K562 (cell line): ENCODE measurements around the gene CDC26. TPM values are rescaled to one million over a fixed set of nuclear protein-coding genes. Genes with fewer than 3 reads are reported as not detected.
A peak's percentile ranks its signal among the peaks of the same experiment; 100 is the strongest.

ENCODE experiments used
- ATAC-seq: fragments of 200-7000 bp; cut with Tn5 transposase; 3 replicates; pipeline ENCODE4 v1.9.1; 2020; ENCODE audit warnings: moderate library complexity
- BruUV-seq: library from RNA; stranded (reverse); fragments of 400-500 nt; replicated peaks from 2 replicates; lab custom pipeline; 2021; lab: Mats Ljungman, UMichigan
- CTCF ChIA-PET: fragments of 300-600 bp; formaldehyde crosslinking; extraction: SDS; loops from one replicate; lab custom pipeline; 2021; ENCODE audit warnings: low intra/inter-chr PET ratio; lab: Yijun Ruan, JAX
- POLR2A ChIA-PET: fragments of 300-600, 350-650 bp; sonication (Branson Sonifier 250); formaldehyde crosslinking; extraction: SDS; loops from one replicate; lab custom pipeline; 2021; ENCODE audit warnings: antibody characterized with exemption, inconsistent platforms; lab: Yijun Ruan, JAX
- DNase-seq, 4 experiments: peaks; one replicate each; pipeline versions ENCODE4 v3.0.0 to v3.0.0-alpha.2; 2011 to 2018; ENCODE audit warnings: low spot score in 3 of 4, mixed read lengths in 3 of 4; ENCODE audit errors: extremely low read depth in 1 of 4
- FAIRE-seq: peaks from 2 replicates; lab custom pipeline; 2011; peaks lifted over from hg19 to GRCh38; lab: Jason Lieb, UNC
- H2AFZ ChIP-seq: 2 replicates; pipeline ENCODE4 v1.6.0; 2011; ENCODE audit warnings: low read depth, low read length, control low read depth, inconsistent platforms
- H3K27ac ChIP-seq: fragments of 200-600 bp; 3 replicates; pipeline ENCODE4 v1.8.0; 2011; ENCODE audit warnings: low read depth, mild to moderate bottlenecking, control low read depth, inconsistent platforms, low read length, moderate library complexity, mixed read lengths; ENCODE audit errors: extremely low read depth
- H3K27me3 ChIP-seq, 2 experiments: fragments of 300-600 bp in 1 of 2; 2 replicates in 1 of 2; 3 replicates in 1 of 2; pipeline versions ENCODE4 v1.6.0 to v1.8.0; 2011; ENCODE audit warnings: inconsistent platforms in 2 of 2, low read length in 2 of 2, mild to moderate bottlenecking in 1 of 2, mixed read lengths in 1 of 2, moderate library complexity in 1 of 2; ENCODE audit not compliant: control insufficient read depth in 2 of 2, insufficient read depth in 2 of 2
- H3K36me3 ChIP-seq: fragments of 300-600 bp; 3 replicates; pipeline ENCODE4 v1.8.0; 2011; ENCODE audit warnings: mild to moderate bottlenecking, low read length, inconsistent platforms; ENCODE audit not compliant: control insufficient read depth, insufficient read depth
- H3K4me1 ChIP-seq, 2 experiments: fragments of 200-600 bp in 1 of 2; replicated peaks in 1 of 2; 2 replicates in 1 of 2; 3 replicates in 1 of 2; pipeline versions ENCODE4 v1.5.1 to v1.8.0; 2011; ENCODE audit warnings: inconsistent platforms in 2 of 2, low read length in 2 of 2, mild to moderate bottlenecking in 1 of 2, mixed read lengths in 1 of 2, moderate library complexity in 1 of 2; ENCODE audit not compliant: control insufficient read depth in 2 of 2, insufficient read depth in 2 of 2
- H3K4me2 ChIP-seq: 2 replicates; pipeline ENCODE4 v1.6.1; 2011; ENCODE audit warnings: low read length, control low read depth, inconsistent platforms, mixed read lengths; ENCODE audit not compliant: insufficient read depth
- H3K4me3 ChIP-seq: fragments of 200-600 bp; sonication (generic), shearing (Covaris generic); 2 replicates; pipeline ENCODE4 v1.5.1; 2016; ENCODE audit warnings: control low read depth, inconsistent platforms
- H3K79me2 ChIP-seq: fragments of 200-600 bp; 3 replicates; pipeline ENCODE4 v1.8.0; 2011; ENCODE audit warnings: low read length, inconsistent platforms; ENCODE audit not compliant: control insufficient read depth, insufficient read depth
- H3K9ac ChIP-seq, 2 experiments: 2 replicates each; pipeline versions ENCODE4 v1.6.0 to v1.6.1; 2011; ENCODE audit warnings: low read depth in 2 of 2, low read length in 2 of 2, control low read depth in 1 of 2, inconsistent platforms in 1 of 2, mild to moderate bottlenecking in 1 of 2, mixed read lengths in 1 of 2; ENCODE audit not compliant: insufficient read depth in 1 of 2
- H3K9me1 ChIP-seq: one replicate; pipeline ENCODE4 v1.6.0; 2011; ENCODE audit warnings: inconsistent platforms, mild to moderate bottlenecking, low read length, moderate library complexity; ENCODE audit not compliant: control insufficient read depth, insufficient read depth
- H3K9me3 ChIP-seq: replicated peaks from 2 replicates; pipeline ENCODE4 v1.5.1; 2011; ENCODE audit warnings: low read depth, low read length, inconsistent platforms; ENCODE audit not compliant: control insufficient read depth, insufficient read depth
- H4K20me1 ChIP-seq: replicated peaks from 2 replicates; pipeline ENCODE4 v1.6.1; 2011; ENCODE audit warnings: low read length, inconsistent platforms, mixed read lengths; ENCODE audit not compliant: control insufficient read depth, insufficient read depth
- FOXA3 ChIP-seq, 2 experiments: fragments of 450-650 bp in 1 of 2; sonication (generic) in 1 of 2; formaldehyde crosslinking; IDR thresholded peaks in 1 of 2; conservative IDR thresholded peaks in 1 of 2; 2 replicates each; pipeline versions ENCODE4 v1.4.0 to v1.8.0; 2020 to 2022; ENCODE audit warnings: mild to moderate bottlenecking in 2 of 2, missing genetic modification reagents in 1 of 2
- PHB2 ChIP-seq: fragments of 450-650 bp; IDR thresholded peaks from 2 replicates; pipeline ENCODE4 v1.6.1; 2017; ENCODE audit warnings: low read depth
- TOE1 ChIP-seq, 2 experiments: fragments of 450-650 bp in 1 of 2; sonication (generic) in 1 of 2; formaldehyde crosslinking in 1 of 2; IDR thresholded peaks; 2 replicates each; pipeline versions ENCODE4 v1.7.1 to v1.8.0; 2016 to 2022; ENCODE audit warnings: borderline replicate concordance in 2 of 2, mild to moderate bottlenecking in 2 of 2, antibody characterized with exemption in 1 of 2, inconsistent platforms in 1 of 2, low read depth in 1 of 2, missing genetic modification reagents in 1 of 2, moderate library complexity in 1 of 2
- ZNF644 ChIP-seq: fragments of 200-800 bp; sonication (Bioruptor generic); IDR thresholded peaks from 2 replicates; pipeline ENCODE4 v1.6.1; 2016; ENCODE audit warnings: low read depth, missing genetic modification characterization, missing compliant biosample characterization
- WGBS: fragments of 100-300 bp; shearing (Covaris generic); methylation state at CpG from one replicate; pipeline ENCODE4 v1.1.6; 2016; ENCODE audit warnings: low coverage, mixed read lengths; ENCODE audit not compliant: insufficient coverage; ENCODE audit errors: missing lambda C conversion rate; 5-methylcytosine and 5-hydroxymethylcytosine counted together
- in situ Hi-C: fragments of 300-500 bp; cut with MboI; formaldehyde crosslinking; loops from 4 replicates; pipeline ENCODE4 v1.15.0; 2018; ENCODE audit warnings: inconsistent platforms, mixed read lengths
- intact Hi-C: fragments of 100-400 bp; cut with micrococcal nuclease; formaldehyde crosslinking; loops from 2 replicates; pipeline ENCODE4 v1.14.2; 2022
- polyA plus RNA-seq, 8 experiments: library from polyadenylated mRNA; depleted of rRNA in 4 of 8; stranded (reverse) in 5 of 8; unstranded in 3 of 8; fragments of >200 nt; fragmentation: Nextera tagmentation in 2 of 8; fragmentation: Illumina TruSeq in 1 of 8; extraction: Ambion mirVana in 2 of 8; extraction: Trizol in 1 of 8; gene quantifications; 2 replicates each; pipeline versions ENCODE4 v1.2.1 to v1.2.3, GENCODE V29; 2011 to 2014; ENCODE audit warnings: inconsistent platforms in 1 of 8, missing spikeins in 1 of 8
- total RNA-seq, 7 experiments: library from RNA; depleted of rRNA in 6 of 7; stranded (reverse); fragments of >200 nt in 6 of 7; fragmentation: Illumina TruSeq in 2 of 7; extraction: Trizol in 2 of 7; gene quantifications; 2 replicates each; pipeline versions ENCODE4 v1.2.1 to v1.2.3, GENCODE V29; 2011 to 2021; ENCODE audit warnings: low replicate concordance in 1 of 7
- TF ChIP-seq, protein P1 (sequence below): fragments of 250-450 bp; sonication (Bioruptor Pico); IDR thresholded peaks from 2 replicates; pipeline ENCODE4 v1.8.0; 2022; ENCODE audit warnings: moderate library complexity, mild to moderate bottlenecking, inconsistent platforms

CDC26 gene
- total and polyA plus RNA-seq, 9 of the 15 experiments (the other 6 are each of a cell fraction or from before 2014, with no cell fraction given) = 33.0 to 147 (median 60.0) TPM

- TF ChIP-seq, protein P1, sequence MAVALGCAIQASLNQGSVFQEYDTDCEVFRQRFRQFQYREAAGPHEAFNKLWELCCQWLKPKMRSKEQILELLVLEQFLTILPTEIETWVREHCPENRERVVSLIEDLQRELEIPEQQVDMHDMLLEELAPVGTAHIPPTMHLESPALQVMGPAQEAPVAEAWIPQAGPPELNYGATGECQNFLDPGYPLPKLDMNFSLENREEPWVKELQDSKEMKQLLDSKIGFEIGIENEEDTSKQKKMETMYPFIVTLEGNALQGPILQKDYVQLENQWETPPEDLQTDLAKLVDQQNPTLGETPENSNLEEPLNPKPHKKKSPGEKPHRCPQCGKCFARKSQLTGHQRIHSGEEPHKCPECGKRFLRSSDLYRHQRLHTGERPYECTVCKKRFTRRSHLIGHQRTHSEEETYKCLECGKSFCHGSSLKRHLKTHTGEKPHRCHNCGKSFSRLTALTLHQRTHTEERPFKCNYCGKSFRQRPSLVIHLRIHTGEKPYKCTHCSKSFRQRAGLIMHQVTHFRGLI (CRISPR knock-in tag) = no peak
- TF ChIP-seq ZNF644 (tag) (no peak), TOE1 (IDR thresholded peaks at IDR 0.05; ENCODE audit: borderline replicate concordance) (no peak), TOE1 (CRISPR knock-in tag; IDR thresholded peaks at IDR 0.05; ENCODE audit: borderline replicate concordance, low read depth) (no peak)
Observed at GRCh38 chr9:113261917-113262671, 13.3 kb downstream of the CDC26 start (continued).

GRCh38 chr9:113258282-113258681 lies 17.1 kb downstream of the CDC26 start:
- ATAC-seq (no peak), FAIRE-seq (no peak), DNase-seq (no peak)
- H3K9ac ChIP-seq = no peak overlapping the region
- no peaks in the 10 kb centered on the region for H3K9me1 ChIP-seq
- no peak for TF ChIP-seq PHB2
- TF ChIP-seq FOXA3 (CRISPR knock-in tag; conservative IDR thresholded peaks at IDR 0.05 in 1 of 2, IDR thresholded peaks at IDR 0.05 in 1 of 2) = 0 out of 4 replicates have a peak, but pooled peaks of 1 of the 2 experiments have one; percentile 13
- intact Hi-C loops = no loop called here
- H3K9me3 ChIP-seq = no peaks in the 10 kb centered on the region
- H3K36me3 ChIP-seq = peaks cover 57% of the 10 kb centered on the region; the same call in 2 of the 3 replicates
- WGBS = 50% methylated on average over 1 of the region's 1 CpG
- no peaks in the 10 kb centered on the region for H3K79me2 ChIP-seq
- H3K27ac ChIP-seq = no peak overlapping the region
- H3K4me3 ChIP-seq = no peak overlapping the region
- H4K20me1 ChIP-seq = no peaks in the 10 kb centered on the region
- BruUV-seq = no TSS peak
- POLR2A ChIA-PET = no interaction called here
- in situ Hi-C loops = no loop called here
- no peak overlapping the region for H3K4me2 ChIP-seq
- CTCF ChIA-PET = no interaction called here
- H3K27me3 ChIP-seq = no peaks in the 10 kb centered on the region
- no peak overlapping the region for H2AFZ ChIP-seq
- H3K4me1 ChIP-seq = no peaks in the 10 kb centered on the region
